H1 (cell line): ENCODE data around the gene DRAM1. TPM values are rescaled to one million over a fixed set of nuclear protein-coding genes. Genes with fewer than 3 reads are reported as not detected.

Experiments
- CTCF ChIA-PET: fragments of 300-600 bp; sonication (Branson Sonifier 250); formaldehyde crosslinking; loops from one replicate; lab custom pipeline; 2021; ENCODE audit not compliant: partially characterized antibody; lab: Charles Lee
- POLR2A ChIA-PET: fragments of 300-600 bp; sonication (Branson Sonifier 250); formaldehyde crosslinking; loops from one replicate; lab custom pipeline; 2021; ENCODE audit warnings: inconsistent platforms; ENCODE audit not compliant: partially characterized antibody; lab: Charles Lee
- DNase-seq, 2 experiments: peaks; one replicate each; pipeline versions ENCODE4 v3.0.0 to v3.0.0-alpha.2; 2010 to 2022; ENCODE audit warnings: low spot score in 2 of 2, low read depth in 1 of 2, mixed read lengths in 1 of 2
- FAIRE-seq: peaks from 2 replicates; lab custom pipeline; 2011; peaks lifted over from hg19 to GRCh38; lab: Jason Lieb, UNC
- H2AFZ ChIP-seq: 2 replicates; pipeline ENCODE4 v1.8.1; 2012; ENCODE audit warnings: low read length, inconsistent platforms
- H2AK5ac ChIP-seq: 2 replicates; pipeline ENCODE4 v1.6.1; 2013; ENCODE audit warnings: low read depth, low read length
- H2BK120ac ChIP-seq: replicated peaks from 2 replicates; pipeline ENCODE3; 2013; ENCODE audit warnings: low read depth, low read length, inconsistent platforms
- H2BK12ac ChIP-seq: 2 replicates; pipeline ENCODE4 v1.6.1; 2013; ENCODE audit warnings: low read depth, low read length
- H2BK15ac ChIP-seq: 2 replicates; pipeline ENCODE4 v1.6.1; 2013; ENCODE audit warnings: low read length
- H2BK20ac ChIP-seq: 2 replicates; pipeline ENCODE4 v1.6.1; 2013; ENCODE audit warnings: low read length
- H2BK5ac ChIP-seq: 2 replicates; pipeline ENCODE4 v1.6.1; 2013; ENCODE audit warnings: low read depth, low read length
- H3K14ac ChIP-seq: 2 replicates; pipeline ENCODE4 v1.6.1; 2013; ENCODE audit warnings: inconsistent platforms; ENCODE audit not compliant: insufficient read length
- H3K18ac ChIP-seq: 2 replicates; pipeline ENCODE4 v1.6.1; 2013; ENCODE audit warnings: low read length; ENCODE audit errors: extremely low read depth
- H3K23ac ChIP-seq: 2 replicates; pipeline ENCODE4 v1.6.1; 2013; ENCODE audit warnings: inconsistent platforms; ENCODE audit not compliant: insufficient read length
- H3K23me2 ChIP-seq: 2 replicates; pipeline ENCODE4 v1.6.1; 2013; ENCODE audit warnings: low read depth, low read length
- H3K27ac ChIP-seq: 2 replicates; pipeline ENCODE4 v1.6.1; 2011; ENCODE audit warnings: low read depth, low read length, inconsistent platforms
- H3K27me3 ChIP-seq, 4 experiments: replicated peaks in 1 of 4; 1 replicate in 1 of 4; 2 replicates in 3 of 4; pipeline versions ENCODE4 v1.6.1 to v1.8.1; 2011 to 2013; ENCODE audit warnings: low read length in 3 of 4, mild to moderate bottlenecking in 3 of 4, inconsistent platforms in 2 of 4, mixed read lengths in 2 of 4, moderate library complexity in 1 of 4; ENCODE audit not compliant: control insufficient read depth in 3 of 4, insufficient read depth in 3 of 4; ENCODE audit errors: extremely low read depth in 1 of 4
- H3K36me3 ChIP-seq, 4 experiments: 2 replicates each; pipeline versions ENCODE4 v1.6.1 to v1.8.1; 2011 to 2013; ENCODE audit warnings: mild to moderate bottlenecking in 4 of 4, low read length in 3 of 4, moderate library complexity in 2 of 4, control low read depth in 1 of 4, inconsistent platforms in 1 of 4; ENCODE audit not compliant: insufficient read depth in 4 of 4, control insufficient read depth in 2 of 4
- H3K4ac ChIP-seq: replicated peaks from 2 replicates; pipeline ENCODE3; 2013; ENCODE audit warnings: low read length, low read depth, mixed read lengths, inconsistent platforms; ENCODE audit not compliant: insufficient read length
- H3K4me1 ChIP-seq, 4 experiments: replicated peaks in 1 of 4; 1 replicate in 1 of 4; 2 replicates in 3 of 4; pipeline versions ENCODE4 v1.6.1 to v1.8.1; 2011 to 2013; ENCODE audit warnings: low read length in 3 of 4, inconsistent platforms in 2 of 4, mixed read lengths in 1 of 4; ENCODE audit not compliant: insufficient read depth in 4 of 4, control insufficient read depth in 3 of 4
- H3K4me2 ChIP-seq, 2 experiments: 2 replicates each; pipeline versions ENCODE4 v1.6.1 to v1.8.1; 2011 to 2013; ENCODE audit warnings: low read depth in 2 of 2, low read length in 2 of 2, control low read depth in 1 of 2, inconsistent platforms in 1 of 2, mild to moderate bottlenecking in 1 of 2; ENCODE audit not compliant: insufficient read depth in 1 of 2
- H3K4me3 ChIP-seq, 4 experiments: fragments of 200-600, 300-600 bp in 1 of 4; sonication (generic), shearing (Covaris generic), sonication (Bioruptor Twin) in 1 of 4; 2 replicates each; pipeline versions ENCODE4 v1.5.1 to v1.8.1; 2011 to 2016; ENCODE audit warnings: low read length in 4 of 4, low read depth in 3 of 4, control low read depth in 2 of 4, inconsistent platforms in 2 of 4, mild to moderate bottlenecking in 2 of 4, mixed read lengths in 1 of 4, moderate library complexity in 1 of 4; ENCODE audit not compliant: insufficient read depth in 2 of 4; ENCODE audit errors: extremely low read depth in 1 of 4
- H3K56ac ChIP-seq: replicated peaks from 2 replicates; pipeline ENCODE3; 2013; ENCODE audit warnings: low read depth, mild to moderate bottlenecking, mixed read lengths, low read length, inconsistent platforms; ENCODE audit not compliant: insufficient read length
- H3K79me1 ChIP-seq: 2 replicates; pipeline ENCODE4 v1.6.1; 2013; ENCODE audit warnings: low read depth, low read length, control low read depth
- H3K79me2 ChIP-seq, 2 experiments: 2 replicates each; pipeline versions ENCODE4 v1.6.1 to v1.8.1; 2012 to 2013; ENCODE audit warnings: low read length in 2 of 2, mild to moderate bottlenecking in 2 of 2, inconsistent platforms in 1 of 2; ENCODE audit not compliant: insufficient read depth in 2 of 2, control insufficient read depth in 1 of 2
- H3K9ac ChIP-seq, 4 experiments: replicated peaks in 1 of 4; 1 replicate in 1 of 4; 2 replicates in 3 of 4; pipeline versions ENCODE4 v1.6.1 to v1.8.1; 2011 to 2013; ENCODE audit warnings: low read depth in 3 of 4, low read length in 3 of 4, control low read depth in 2 of 4, mild to moderate bottlenecking in 2 of 4, moderate library complexity in 2 of 4, inconsistent platforms in 1 of 4; ENCODE audit errors: extremely low read depth in 1 of 4
- H3K9me3 ChIP-seq, 2 experiments: 2 replicates each; pipeline versions ENCODE4 v1.6.1 to v1.8.1; 2012 to 2013; ENCODE audit warnings: mild to moderate bottlenecking in 2 of 2, moderate library complexity in 2 of 2, control low read depth in 1 of 2, inconsistent platforms in 1 of 2, low read depth in 1 of 2, low read length in 1 of 2, mixed read lengths in 1 of 2; ENCODE audit not compliant: insufficient read depth in 2 of 2
- H4K20me1 ChIP-seq, 2 experiments: replicated peaks in 1 of 2; 2 replicates each; pipeline versions ENCODE3 to v1.8.1; 2011 to 2013; ENCODE audit warnings: inconsistent platforms in 2 of 2, low read length in 2 of 2, mild to moderate bottlenecking in 1 of 2; ENCODE audit not compliant: insufficient read depth in 2 of 2, control insufficient read depth in 1 of 2
- H4K5ac ChIP-seq: 2 replicates; pipeline ENCODE4 v1.6.1; 2013; ENCODE audit warnings: low read length, low read depth, mixed read lengths, inconsistent platforms; ENCODE audit not compliant: insufficient read length
- H4K8ac ChIP-seq: 2 replicates; pipeline ENCODE4 v1.8.0; 2013; ENCODE audit warnings: mild to moderate bottlenecking, moderate library complexity, low read length, inconsistent platforms; ENCODE audit not compliant: insufficient read depth; ENCODE audit errors: extremely low read depth
- H4K91ac ChIP-seq: replicated peaks from 2 replicates; pipeline ENCODE3; 2013; ENCODE audit warnings: low read length, mixed read lengths, inconsistent platforms; ENCODE audit not compliant: insufficient read length
- CBX8 ChIP-seq: fragments of 300-800, 300-1000 bp; sonication (generic); IDR thresholded peaks from 2 replicates; pipeline ENCODE4 v1.7.1; 2016; ENCODE audit warnings: low read depth, low read length, borderline replicate concordance
- PHF8 ChIP-seq: fragments of 200-600 bp; sonication (generic); conservative IDR thresholded peaks from 2 replicates; pipeline ENCODE4 v1.7.1; 2012; ENCODE audit warnings: low read depth, mild to moderate bottlenecking, inconsistent platforms, low read length, moderate library complexity
- POLR2AphosphoS5 ChIP-seq: IDR thresholded peaks from 2 replicates; pipeline ENCODE4 v1.6.1; 2011; ENCODE audit warnings: low read depth, low read length
- RBBP5 ChIP-seq: IDR thresholded peaks from 2 replicates; pipeline ENCODE4 v1.7.1; 2012; ENCODE audit warnings: low read depth, mild to moderate bottlenecking, inconsistent platforms, low read length, moderate library complexity, borderline replicate concordance
- SP4 ChIP-seq: IDR thresholded peaks from 2 replicates; pipeline ENCODE4 v1.6.1; 2012; ENCODE audit warnings: low read length, inconsistent platforms
- TAF1 ChIP-seq: IDR thresholded peaks from 2 replicates; pipeline ENCODE4 v1.6.1; 2011; ENCODE audit warnings: mild to moderate bottlenecking, low read depth, low read length
- WGBS, 2 experiments: shearing (Covaris generic) in 1 of 2; methylation state at CpG; one replicate each; pipeline versions ENCODE4 v1.1.6 to v1.1.7; 2013 to 2015; ENCODE audit warnings: low lambda C conversion rate in 2 of 2, mixed read lengths in 2 of 2, inconsistent platforms in 1 of 2, low coverage in 1 of 2, missing lambda C conversion rate in 1 of 2; ENCODE audit not compliant: insufficient replicate concordance in 2 of 2, insufficient coverage in 1 of 2, insufficient read length in 1 of 2; ENCODE audit errors: extremely low coverage in 1 of 2, missing lambda C conversion rate in 1 of 2; 5-methylcytosine and 5-hydroxymethylcytosine counted together
- polyA plus RNA-seq, 7 experiments: library from polyadenylated mRNA; depleted of rRNA in 3 of 7; stranded (reverse) in 5 of 7; unstranded in 2 of 7; fragments of >200 nt in 5 of 7; fragments of 200-250 nt in 2 of 7; gene quantifications; 1 replicate in 5 of 7; 2 replicates in 1 of 7; 4 replicates in 1 of 7; pipeline versions ENCODE4 v1.2.1 to v1.2.3, GENCODE V29; 2011 to 2013; ENCODE audit warnings: missing spikeins in 2 of 7, mixed read lengths in 2 of 7
- total RNA-seq: library from RNA; stranded (reverse); fragmentation: NEBNext Ultra II Directional; extraction: Animal tissue kit (Norgen Biotek cat#: 25700); gene quantifications from 2 replicates; pipeline ENCODE4 v1.2.1, GENCODE V29; 2021

The DRAM1 gene
- total and polyA plus RNA-seq, 2 of the 8 experiments (the other 6 are each of a cell fraction or from before 2014, with no cell fraction given) = 4.6 to 6.2 TPM

- no peak overlapping the region for H4K8ac ChIP-seq
These were observed 20.3 kb upstream of the DRAM1 start for GRCh38 chr12:101857043-101857558.

More at GRCh38 chr12:101857043-101857558, 20.3 kb upstream of the DRAM1 start:
- Histone ChIP-seq H3K23ac (no peak overlapping the region), H3K4ac (no peak overlapping the region), H3K23me2 (no peaks in the 10 kb centered on the region), H2BK5ac (no peak overlapping the region), H4K5ac (no peak overlapping the region), H3K79me1 (no peaks in the 10 kb centered on the region), H2BK15ac (no peak overlapping the region), H3K4me3 (no peak overlapping the region), H3K36me3 (no peaks in the 10 kb centered on the region), H3K9ac (no peak overlapping the region), H3K56ac (no peak overlapping the region), H3K4me1 (no peaks in the 10 kb centered on the region), H4K91ac (no peak overlapping the region), H4K20me1 (no peaks in the 10 kb centered on the region), H2BK20ac (no peak overlapping the region), H2BK120ac (no peak overlapping the region), H3K27me3 (no peaks in the 10 kb centered on the region), H3K27ac (no peak overlapping the region), H3K4me2 (no peak overlapping the region), H2AK5ac (no peak overlapping the region), H3K14ac (no peak overlapping the region), H2BK12ac (no peak overlapping the region), H2AFZ (no peak overlapping the region), H3K79me2 (no peaks in the 10 kb centered on the region), H3K9me3 (no peaks in the 10 kb centered on the region), H3K18ac (no peak overlapping the region)
- FAIRE-seq = no peak
- CTCF ChIA-PET = no interaction called here
- 94% methylated on average over 1 of the region's 1 CpG; no CpG with 5 or more reads in 1 of the 2 experiments for WGBS, 2 experiments
- no peak for DNase-seq
- TF ChIP-seq SP4 (no peak), PHF8 (no peak), POLR2AphosphoS5 (no peak), TAF1 (no peak), RBBP5 (no peak), CBX8 (no peak)
- POLR2A ChIA-PET = no interaction called here
